ENCODE data around the gene UBE2V1. TPM values are rescaled to one million over a fixed set of nuclear protein-coding genes. Genes with fewer than 3 reads are reported as not detected.

The UBE2V1 gene
- total and polyA plus RNA-seq, 12 donors: 61.9 to 113 (median 88.6) TPM

DNA sequence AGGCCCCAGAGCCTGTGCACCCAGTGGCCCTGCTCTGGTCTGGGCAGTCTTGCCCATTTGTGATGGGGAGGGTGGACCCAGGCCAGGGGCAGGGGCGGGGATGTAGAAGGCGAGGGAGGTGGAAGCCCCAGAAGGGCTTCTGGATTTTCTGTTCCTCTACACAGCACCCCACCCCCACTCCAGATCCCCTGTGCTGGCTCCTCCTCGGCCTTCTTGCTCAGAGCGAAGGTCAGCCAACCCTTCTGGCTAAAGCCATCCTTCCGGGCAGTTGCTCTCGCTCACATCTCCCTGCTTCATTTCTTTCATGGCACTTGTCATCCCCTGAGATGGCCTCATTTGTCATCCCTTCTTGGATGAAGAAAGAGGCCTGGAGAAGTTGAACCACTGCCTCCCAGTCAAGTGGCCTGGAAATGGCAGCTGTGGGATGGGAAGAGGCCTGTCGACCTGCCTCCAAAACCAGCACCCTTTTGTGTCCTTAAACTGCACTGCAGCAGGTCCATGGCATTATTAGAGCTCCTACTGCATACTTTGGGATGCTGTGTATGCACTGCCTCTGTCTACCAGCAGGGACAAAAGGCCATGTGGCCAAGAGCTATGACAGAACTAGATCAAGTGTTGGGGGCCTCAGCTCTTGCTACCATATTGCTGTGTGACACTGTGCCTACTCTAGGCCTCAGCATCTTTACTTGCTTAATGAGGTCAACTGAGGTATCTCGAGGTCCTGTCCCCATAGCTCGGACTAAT, 20.7 kb upstream of the UBE2V1 start:
- no peaks in the 10 kb centered on the region for H3K9me3 ChIP-seq
- H3K4me1 ChIP-seq: peaks cover 7 to 56% (median 31%) of the 10 kb centered on the region in 9 donors
- H3K27ac ChIP-seq: peak overlapping the region in 9 of 10 donors; percentile 6 to 71 (median 62)
- H3K27me3 ChIP-seq: no peaks in the 10 kb centered on the region
- ATAC-seq (peak in 4 of 8 donors; percentile 18 to 46 (median 22)), DNase-seq (no peak)
- intact Hi-C loops (cut with DNase I): no loop called here
- 69 to 72% methylated on average over 9 of the region's 9 CpGs for WGBS, 2 donors
- peak in 1 of 9 donors; percentile 13 for TF ChIP-seq CTCF (IDR thresholded peaks at IDR 0.05)
- H3K4me3 ChIP-seq: no peak overlapping the region
- H3K36me3 ChIP-seq: peaks cover 0 to 92% (median 11%) of the 10 kb centered on the region in 9 donors

DNA sequence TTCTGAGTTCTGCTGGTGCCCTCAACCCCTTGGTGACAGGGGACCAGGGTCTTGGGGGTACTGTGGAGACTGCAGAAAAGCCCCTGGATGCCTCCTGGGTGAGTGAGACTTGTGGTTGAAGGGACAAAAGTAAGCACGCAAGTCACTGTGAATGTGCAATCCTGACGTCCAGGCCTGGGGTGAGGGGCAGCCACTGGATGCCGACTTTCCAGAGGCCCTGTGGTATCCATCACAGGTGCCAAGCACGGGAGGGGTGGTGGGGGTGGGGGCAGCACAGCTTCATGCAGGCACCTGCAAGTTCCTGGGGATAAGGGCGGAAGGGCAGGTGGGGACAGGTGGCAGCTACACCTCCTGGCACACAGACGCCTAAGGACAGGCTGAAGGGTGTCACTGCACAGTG, 20.1 kb upstream of the UBE2V1 start:
- intact Hi-C loops (cut with DNase I): no loop called here
- no peak for DNase-seq
- Histone ChIP-seq H3K27me3 (no peaks in the 10 kb centered on the region), H3K36me3 (peaks cover 0 to 94% (median 17%) of the 10 kb centered on the region in 9 donors), H3K9me3 (no peaks in the 10 kb centered on the region), H3K4me1 (peaks cover 1 to 50% (median 25%) of the 10 kb centered on the region in 9 donors), H3K4me3 (no peak overlapping the region), H3K27ac (peak overlapping the region in 9 of 10 donors; percentile 6 to 71 (median 62))
- ATAC-seq: peak in 4 of 8 donors; percentile 1 to 8 (median 3)
- no peak for TF ChIP-seq CTCF (IDR thresholded peaks at IDR 0.05)
- 81 to 82% methylated on average over 6 of the region's 6 CpGs for WGBS, 2 donors

DNA sequence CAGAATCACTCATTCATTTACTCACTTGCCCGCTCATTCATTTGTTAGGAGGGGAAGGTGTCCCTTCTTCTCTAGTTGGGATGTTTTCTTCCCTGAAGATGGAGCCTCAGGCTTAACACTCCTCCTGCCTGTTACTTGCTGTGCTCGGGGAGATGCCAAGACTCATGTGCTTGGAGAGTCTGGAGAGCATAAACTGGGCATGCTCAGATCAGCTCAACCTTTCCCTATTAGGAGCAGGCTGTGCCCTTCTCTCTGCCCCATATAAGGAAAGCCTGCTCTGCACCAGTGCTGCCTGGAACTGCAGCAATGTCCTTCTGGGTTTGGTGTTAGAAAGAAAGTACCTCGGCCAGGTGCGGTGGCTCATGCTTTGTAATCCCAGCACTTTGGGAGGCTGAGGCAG, 18.0 kb upstream of the UBE2V1 start:
- ATAC-seq (peak; percentile 81 to 95 (median 87)), DNase-seq (peak in 1 of 2 donors; percentile 59)
- intact Hi-C loops (cut with DNase I): no loop called here
- TF ChIP-seq CTCF (IDR thresholded peaks at IDR 0.05): peak in 2 of 9 donors; percentile 3 to 21
- peaks cover 0 to 98% (median 32%) of the 10 kb centered on the region in 9 donors for H3K36me3 ChIP-seq
- no peaks in the 10 kb centered on the region for H3K27me3 ChIP-seq
- H3K9me3 ChIP-seq: no peaks in the 10 kb centered on the region
- H3K4me3 ChIP-seq: peak overlapping the region in 2 of 10 donors; percentile 5 to 13
- H3K27ac ChIP-seq: peak overlapping the region in 9 of 10 donors; percentile 49 to 76 (median 72)
- H3K4me1 ChIP-seq: peaks cover 0 to 38% (median 23%) of the 10 kb centered on the region in 9 donors
- WGBS, 2 donors: 56 to 67% methylated on average over 4 of the region's 4 CpGs

GRCh38 chr20:50130356-50130723, 17.4 kb upstream of the UBE2V1 start:
- Histone ChIP-seq H3K36me3 (peaks cover 0 to 98% (median 37%) of the 10 kb centered on the region in 9 donors), H3K4me1 (peaks cover 0 to 38% (median 23%) of the 10 kb centered on the region in 9 donors), H3K9me3 (no peaks in the 10 kb centered on the region), H3K4me3 (peak overlapping the region in 2 of 10 donors; percentile 5 to 13), H3K27me3 (no peaks in the 10 kb centered on the region), H3K27ac (peak overlapping the region in 6 of 10 donors; percentile 39 to 76 (median 72))
- intact Hi-C loops (cut with DNase I): no loop called here
- DNase-seq (no peak), ATAC-seq (no peak)
- WGBS, 2 donors: 93 to 98% methylated on average over 1 of the region's 1 CpG
- TF ChIP-seq CTCF (IDR thresholded peaks at IDR 0.05): no peak

Data from heart right ventricle (tissue), 16 donors.